B cell (primary cell): ENCODE data around the gene GUSB. TPM values are rescaled to one million over a fixed set of nuclear protein-coding genes. Genes with fewer than 3 reads are reported as not detected.

ENCODE experiments used
- ATAC-seq: fragments of 200-7000 bp; cut with Tn5 transposase; one replicate; pipeline ENCODE4 v1.10.0; 2021; ENCODE audit warnings: low read depth, mild to moderate bottlenecking, moderate number of reproducible peaks, moderate library complexity
- CTCF ChIA-PET: fragments of 350-600 bp; sonication (Branson Sonifier 250); formaldehyde crosslinking; loops from one replicate; lab custom pipeline; 2021; ENCODE audit warnings: antibody characterized with exemption, inconsistent platforms; lab: Charles Lee
- POLR2A ChIA-PET: fragments of 350-600 bp; sonication (Branson Sonifier 250); formaldehyde crosslinking; loops from one replicate; lab custom pipeline; 2021; ENCODE audit warnings: antibody characterized with exemption; lab: Charles Lee
- DNase-seq: peaks from one replicate; pipeline ENCODE4 v3.0.0; 2013
- H2AFZ ChIP-seq: 2 replicates; pipeline ENCODE4 v1.6.1; 2012; ENCODE audit warnings: mild to moderate bottlenecking, low read depth, low read length; ENCODE audit not compliant: insufficient read depth, poor library complexity, severe bottlenecking
- H3K27ac ChIP-seq, 2 donors: 1 replicate in 1 of 2; 2 replicates in 1 of 2; pipeline ENCODE4 v1.5.1; 2012 to 2013; ENCODE audit warnings: low read length in 2 of 2, mild to moderate bottlenecking in 2 of 2, moderate library complexity in 1 of 2
- H3K27me3 ChIP-seq, 4 experiments: fragments of 200-600 bp in 1 of 4; sonication (generic) in 1 of 4; replicated peaks in 1 of 4; 1 replicate in 2 of 4; 2 replicates in 2 of 4; pipeline versions ENCODE4 v1.6.1 to v1.7.0; 2013 to 2016; ENCODE audit warnings: low read length in 3 of 4, mild to moderate bottlenecking in 2 of 4, mixed read lengths in 1 of 4, moderate library complexity in 1 of 4; ENCODE audit not compliant: insufficient read depth in 4 of 4, control insufficient read depth in 3 of 4; ENCODE audit errors: control extremely low read depth in 1 of 4
- H3K36me3 ChIP-seq, 2 experiments: replicated peaks in 1 of 2; 1 replicate in 1 of 2; 2 replicates in 1 of 2; pipeline versions ENCODE4 v1.6.1 to v1.7.1; 2013; ENCODE audit warnings: low read length in 1 of 2; ENCODE audit not compliant: insufficient read depth in 2 of 2, control insufficient read depth in 1 of 2; ENCODE audit errors: control extremely low read depth in 1 of 2, extremely low read depth in 1 of 2
- H3K4me1 ChIP-seq, 2 donors: fragments of 200-600 bp in 1 of 2; sonication (generic) in 1 of 2; 1 replicate in 1 of 2; 2 replicates in 1 of 2; pipeline versions ENCODE4 v1.5.1 to v1.6.1; 2013 to 2017; ENCODE audit warnings: low read length in 2 of 2; ENCODE audit not compliant: control insufficient read depth in 2 of 2, insufficient read depth in 2 of 2
- H3K4me2 ChIP-seq: replicated peaks from 2 replicates; pipeline ENCODE3; 2012; ENCODE audit warnings: mild to moderate bottlenecking, low read depth, low read length; ENCODE audit not compliant: poor library complexity, severe bottlenecking
- H3K4me3 ChIP-seq, 5 experiments: fragments of 200-600 bp in 1 of 5; sonication (generic) in 1 of 5; 1 replicate in 3 of 5; 2 replicates in 2 of 5; pipeline versions ENCODE4 v1.5.1 to v1.7.0; 2011 to 2016; ENCODE audit warnings: low read length in 4 of 5, mild to moderate bottlenecking in 4 of 5, low read depth in 2 of 5, control low read depth in 1 of 5, moderate library complexity in 1 of 5; ENCODE audit not compliant: insufficient read depth in 1 of 5; ENCODE audit errors: control extremely low read depth in 1 of 5, extremely low read depth in 1 of 5
- H3K79me2 ChIP-seq: fragments of 200-600 bp; sonication (generic); one replicate; pipeline ENCODE4 v1.6.0; 2016; ENCODE audit warnings: low read length; ENCODE audit not compliant: control insufficient read depth, insufficient read depth
- H3K9ac ChIP-seq: fragments of 200-600 bp; sonication (generic); 2 replicates; pipeline ENCODE4 v1.6.1; 2017; ENCODE audit warnings: mild to moderate bottlenecking, low read length, moderate library complexity
- H3K9me3 ChIP-seq, 3 donors: one replicate each; pipeline versions ENCODE4 v1.6.1 to v1.7.1; 2013; ENCODE audit warnings: low read length in 2 of 3; ENCODE audit not compliant: control insufficient read depth in 2 of 3, insufficient read depth in 1 of 3; ENCODE audit errors: control extremely low read depth in 1 of 3
- H4K20me1 ChIP-seq: 2 replicates; pipeline ENCODE4 v1.6.0; 2012; ENCODE audit warnings: mild to moderate bottlenecking, low read length; ENCODE audit not compliant: insufficient read depth, control insufficient read depth, poor library complexity, severe bottlenecking
- H3K27ac Mint-ChIP-seq: one replicate; pipeline ENCODE4 v1.8.0; 2021; ENCODE audit warnings: mixed read lengths
- H3K27me3 Mint-ChIP-seq: one replicate; pipeline ENCODE4 v1.8.0; 2021; ENCODE audit warnings: mixed read lengths
- H3K4me1 Mint-ChIP-seq: one replicate; pipeline ENCODE4 v1.8.0; 2021; ENCODE audit warnings: mixed read lengths
- H3K4me3 Mint-ChIP-seq: one replicate; pipeline ENCODE4 v1.8.0; 2021; ENCODE audit warnings: mixed read lengths
- H3K9me3 Mint-ChIP-seq: one replicate; pipeline ENCODE4 v1.8.0; 2022; ENCODE audit warnings: mixed read lengths; ENCODE audit not compliant: insufficient read depth
- EZH2 ChIP-seq: IDR thresholded peaks from 2 replicates; pipeline ENCODE4 v1.6.1; 2012; ENCODE audit warnings: borderline replicate concordance, low read depth, mild to moderate bottlenecking, moderate library complexity, low read length; ENCODE audit not compliant: insufficient read depth, poor library complexity, severe bottlenecking
- WGBS: methylation state at CpG from one replicate; pipeline ENCODE4 v1.1.5; 2013; ENCODE audit warnings: missing lambda C conversion rate; ENCODE audit not compliant: insufficient coverage; 5-methylcytosine and 5-hydroxymethylcytosine counted together
- intact Hi-C: fragments of 100-400 bp; cut with micrococcal nuclease; formaldehyde crosslinking; loops from one replicate; pipeline ENCODE4 v1.10.0; 2022
- polyA plus RNA-seq: library from polyadenylated mRNA; depleted of rRNA; stranded (reverse); fragments of >200 nt; gene quantifications from 2 replicates; pipeline ENCODE4 v1.2.3, GENCODE V29; 2012
- total RNA-seq, 2 donors: library from RNA; stranded (reverse); fragments of 120-200 nt in 1 of 2; gene quantifications; 1 replicate in 1 of 2; 2 replicates in 1 of 2; pipeline versions ENCODE4 v1.2.3 to v1.2.4, GENCODE V29; 2013 to 2022
- TF ChIP-seq, protein P1 (sequence below): fragments of 200-600 bp; IDR thresholded peaks from one replicate; pipeline ENCODE4 v1.8.0; 2022; ENCODE audit warnings: antibody characterized with exemption, mild to moderate bottlenecking

The GUSB gene
- total and polyA plus RNA-seq, 2 donors (not counting 1 experiment from before 2014, with no cell fraction given): 65.4 to 79.5 TPM

DNA sequence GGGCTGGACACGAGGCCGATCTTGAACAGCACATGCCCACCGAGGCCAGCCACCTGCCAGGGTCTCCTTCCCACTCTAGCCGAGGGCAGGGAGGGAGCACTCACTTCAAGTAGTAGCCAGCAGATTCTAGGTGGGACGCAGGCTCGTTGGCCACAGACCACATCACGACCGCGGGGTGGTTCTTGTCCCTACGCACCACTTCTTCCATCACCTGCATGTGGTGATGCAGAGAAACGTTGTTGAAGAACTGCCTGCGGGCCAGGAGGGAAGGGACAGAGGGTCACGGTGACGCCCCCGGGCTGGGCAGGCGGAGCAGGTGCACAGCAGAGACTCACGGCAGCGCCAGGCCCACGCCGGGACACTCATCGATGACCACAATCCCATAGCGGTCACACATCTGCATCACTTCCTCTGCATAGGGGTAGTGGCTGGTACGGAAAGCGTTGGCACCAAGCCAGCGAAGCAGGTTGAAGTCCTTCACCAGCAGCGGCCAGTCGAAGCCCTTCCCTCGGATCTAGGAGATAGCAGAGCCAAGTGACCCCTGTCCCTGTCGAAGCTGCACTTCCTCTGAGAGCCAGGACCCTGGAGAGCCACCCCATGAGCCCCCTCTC is 7.7 kb downstream of the GUSB start:
- no peaks in the 10 kb centered on the region for H4K20me1 ChIP-seq
- no peaks in the 10 kb centered on the region for H3K9me3 ChIP-seq
- no peak overlapping the region for H3K4me3 ChIP-seq
- no peak overlapping the region for H3K4me2 ChIP-seq
- TF ChIP-seq, protein P1, sequence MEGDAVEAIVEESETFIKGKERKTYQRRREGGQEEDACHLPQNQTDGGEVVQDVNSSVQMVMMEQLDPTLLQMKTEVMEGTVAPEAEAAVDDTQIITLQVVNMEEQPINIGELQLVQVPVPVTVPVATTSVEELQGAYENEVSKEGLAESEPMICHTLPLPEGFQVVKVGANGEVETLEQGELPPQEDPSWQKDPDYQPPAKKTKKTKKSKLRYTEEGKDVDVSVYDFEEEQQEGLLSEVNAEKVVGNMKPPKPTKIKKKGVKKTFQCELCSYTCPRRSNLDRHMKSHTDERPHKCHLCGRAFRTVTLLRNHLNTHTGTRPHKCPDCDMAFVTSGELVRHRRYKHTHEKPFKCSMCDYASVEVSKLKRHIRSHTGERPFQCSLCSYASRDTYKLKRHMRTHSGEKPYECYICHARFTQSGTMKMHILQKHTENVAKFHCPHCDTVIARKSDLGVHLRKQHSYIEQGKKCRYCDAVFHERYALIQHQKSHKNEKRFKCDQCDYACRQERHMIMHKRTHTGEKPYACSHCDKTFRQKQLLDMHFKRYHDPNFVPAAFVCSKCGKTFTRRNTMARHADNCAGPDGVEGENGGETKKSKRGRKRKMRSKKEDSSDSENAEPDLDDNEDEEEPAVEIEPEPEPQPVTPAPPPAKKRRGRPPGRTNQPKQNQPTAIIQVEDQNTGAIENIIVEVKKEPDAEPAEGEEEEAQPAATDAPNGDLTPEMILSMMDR: no peak
- no peak for TF ChIP-seq EZH2
- Mint-ChIP-seq H3K4me1 (peaks cover 5% of the 10 kb centered on the region), H3K27me3 (no peaks in the 10 kb centered on the region), H3K4me3 (no peak overlapping the region), H3K27ac (no peak overlapping the region), H3K9me3 (no peaks in the 10 kb centered on the region)
- DNase-seq: no peak
- peak; percentile 21 for ATAC-seq
- H3K79me2 ChIP-seq: peaks cover 8% of the 10 kb centered on the region
- ChIA-PET POLR2A (no interaction called here), CTCF (no interaction called here)
- 93% methylated on average over 27 of the region's 29 CpGs for WGBS
- H3K27me3 ChIP-seq: no peaks in the 10 kb centered on the region
- H2AFZ ChIP-seq: no peak overlapping the region
- H3K4me1 ChIP-seq: no peaks in the 10 kb centered on the region
- intact Hi-C loops: no loop called here
- no peak overlapping the region for H3K9ac ChIP-seq
- no peak overlapping the region for H3K27ac ChIP-seq
- peaks cover 0 to 43% of the 10 kb centered on the region in 2 experiments for H3K36me3 ChIP-seq

DNA sequence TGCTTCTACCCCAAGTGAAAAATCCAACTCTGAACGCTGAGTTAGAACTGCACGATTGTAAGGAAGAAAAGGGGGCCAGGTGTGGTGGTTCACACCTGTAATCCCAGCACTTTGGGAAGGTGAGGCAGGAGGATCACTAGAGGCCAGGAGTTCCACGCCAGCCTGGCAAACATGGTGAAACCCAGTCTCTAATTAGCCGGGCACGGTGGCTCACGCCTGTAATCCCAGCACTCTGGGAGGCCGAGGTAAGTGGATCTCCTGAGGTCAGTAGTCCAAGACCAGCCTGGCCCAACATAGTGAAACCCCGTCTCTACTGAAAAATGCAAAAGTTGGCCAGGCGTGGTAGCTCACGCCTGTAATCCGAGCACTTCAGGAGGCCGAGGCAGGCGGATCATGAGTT is 9.0 kb downstream of the GUSB start:
- Histone ChIP-seq H3K27ac (no peak overlapping the region), H3K4me1 (no peaks in the 10 kb centered on the region), H3K9me3 (no peaks in the 10 kb centered on the region), H2AFZ (no peak overlapping the region), H4K20me1 (no peaks in the 10 kb centered on the region), H3K9ac (no peak overlapping the region), H3K27me3 (no peaks in the 10 kb centered on the region), H3K4me3 (no peak overlapping the region), H3K36me3 (peaks cover 1 to 51% of the 10 kb centered on the region in 2 experiments), H3K79me2 (no peaks in the 10 kb centered on the region), H3K4me2 (no peak overlapping the region)
- Mint-ChIP-seq H3K27ac (no peak overlapping the region), H3K4me3 (no peak overlapping the region), H3K9me3 (no peaks in the 10 kb centered on the region), H3K4me1 (no peaks in the 10 kb centered on the region), H3K27me3 (no peaks in the 10 kb centered on the region)
- DNase-seq (no peak), ATAC-seq (no peak)
- POLR2A ChIA-PET: no interaction called here
- WGBS: 100% methylated on average over 11 of the region's 13 CpGs
- CTCF ChIA-PET: no interaction called here
- TF ChIP-seq EZH2: no peak
- TF ChIP-seq, protein P1: no peak
- intact Hi-C loops: no loop called here
